Uterus (tissue), 2 donors: ENCODE measurements around the gene LMOD3.

Experiments used
- POLR2A ChIP-seq, 2 donors: fragments of 450-650 bp; IDR thresholded peaks; one replicate each; pipeline ENCODE4 v1.6.1; 2016; ENCODE audit warnings: antibody characterized with exemption in 2 of 2, mild to moderate bottlenecking in 1 of 2, moderate library complexity in 1 of 2
- TF ChIP-seq, protein P1 (sequence below), 4 experiments: fragments of 200-600 bp in 2 of 4; fragments of 450-650 bp in 2 of 4; sonication (generic) in 2 of 4; IDR thresholded peaks; one replicate each; pipeline ENCODE4 v1.5.1; 2016 to 2019; ENCODE audit warnings: antibody characterized with exemption in 4 of 4, mild to moderate bottlenecking in 2 of 4, moderate library complexity in 1 of 4

DNA sequence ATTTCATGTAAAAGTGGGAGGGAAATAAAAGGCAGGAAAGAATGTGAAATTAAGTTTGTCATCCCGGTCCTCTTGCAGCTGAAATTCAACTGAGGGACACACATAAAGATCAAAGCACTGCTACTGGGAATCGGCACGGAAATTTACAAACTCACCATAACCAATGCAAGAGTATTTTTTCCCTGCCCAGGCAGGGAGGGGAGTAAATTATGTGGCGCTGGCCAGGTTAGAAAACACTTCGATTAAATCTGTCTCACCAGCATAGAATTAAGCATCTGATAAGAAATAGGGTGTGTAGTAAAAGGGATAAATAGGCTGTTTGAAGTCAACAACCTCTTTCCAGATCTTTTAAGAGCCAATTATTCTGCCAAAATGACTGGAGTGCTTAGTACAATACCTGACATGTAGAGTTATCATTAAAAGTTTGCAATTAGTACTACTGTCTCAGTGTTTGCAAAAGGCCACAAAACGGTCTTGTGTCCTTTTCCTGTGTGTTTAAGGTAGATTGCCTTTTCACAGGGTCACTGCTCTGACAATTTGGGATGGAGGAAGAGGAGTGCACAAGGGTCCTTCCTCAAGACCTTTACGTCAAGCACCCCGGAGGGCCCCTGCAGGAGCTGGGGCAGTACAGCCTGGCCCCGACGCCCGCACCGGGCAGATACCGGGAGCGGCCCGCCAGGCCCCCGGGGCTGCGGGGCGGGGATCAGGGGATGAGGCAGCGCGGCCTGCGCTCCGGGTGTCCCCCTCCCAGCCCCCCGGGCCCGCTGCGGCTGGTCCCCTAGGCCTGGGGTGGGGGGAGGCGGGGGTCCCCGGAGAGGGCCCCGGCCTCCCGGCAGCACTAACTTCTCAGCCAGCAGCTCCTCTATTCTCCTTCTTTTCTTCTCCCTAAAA lies 42.9 kb downstream of the LMOD3 start:
- TF ChIP-seq, protein P1, sequence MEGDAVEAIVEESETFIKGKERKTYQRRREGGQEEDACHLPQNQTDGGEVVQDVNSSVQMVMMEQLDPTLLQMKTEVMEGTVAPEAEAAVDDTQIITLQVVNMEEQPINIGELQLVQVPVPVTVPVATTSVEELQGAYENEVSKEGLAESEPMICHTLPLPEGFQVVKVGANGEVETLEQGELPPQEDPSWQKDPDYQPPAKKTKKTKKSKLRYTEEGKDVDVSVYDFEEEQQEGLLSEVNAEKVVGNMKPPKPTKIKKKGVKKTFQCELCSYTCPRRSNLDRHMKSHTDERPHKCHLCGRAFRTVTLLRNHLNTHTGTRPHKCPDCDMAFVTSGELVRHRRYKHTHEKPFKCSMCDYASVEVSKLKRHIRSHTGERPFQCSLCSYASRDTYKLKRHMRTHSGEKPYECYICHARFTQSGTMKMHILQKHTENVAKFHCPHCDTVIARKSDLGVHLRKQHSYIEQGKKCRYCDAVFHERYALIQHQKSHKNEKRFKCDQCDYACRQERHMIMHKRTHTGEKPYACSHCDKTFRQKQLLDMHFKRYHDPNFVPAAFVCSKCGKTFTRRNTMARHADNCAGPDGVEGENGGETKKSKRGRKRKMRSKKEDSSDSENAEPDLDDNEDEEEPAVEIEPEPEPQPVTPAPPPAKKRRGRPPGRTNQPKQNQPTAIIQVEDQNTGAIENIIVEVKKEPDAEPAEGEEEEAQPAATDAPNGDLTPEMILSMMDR (IDR thresholded peaks at IDR 0.05) = no peak
- TF ChIP-seq POLR2A (IDR thresholded peaks at IDR 0.05) = no peak
